ENCODE data around the gene MTUS2.
"Not testable (repeated sequence)": the region's sequence is repeated elsewhere in the genome, so short reads cannot be mapped to it uniquely, and the experiment has no call there.

Gene MTUS2

GRCh38 chr13:29384871-29385270 lies 564.7 kb downstream of the MTUS2 start:
- FAIRE-seq: no peak
- no peak for DNase-seq (ENCODE audit: insufficient read length, low spot score)
- no peak for TF ChIP-seq POLR2A (IDR thresholded peaks at IDR 0.05; ENCODE audit: low read depth, low read length)
- TF ChIP-seq SPI1 (IDR thresholded peaks at IDR 0.05; ENCODE audit: low read depth, low read length): no peak
- no peak for TF ChIP-seq TAF1 (IDR thresholded peaks at IDR 0.05; ENCODE audit: low read depth, low read length)
- TF ChIP-seq POU2F2 (IDR thresholded peaks at IDR 0.05; ENCODE audit: low read depth, low read length): no peak
- no peak for TF ChIP-seq POLR2AphosphoS5 (IDR thresholded peaks at IDR 0.05; ENCODE audit: low read depth, low read length)
- TF ChIP-seq PAX5 (IDR thresholded peaks at IDR 0.05; ENCODE audit: insufficient read depth, low read length, severe bottlenecking): no peak

GRCh38 chr13:29386246-29386645 lies 566.1 kb downstream of the MTUS2 start:
- no peak for FAIRE-seq

GRCh38 chr13:29390598-29390997 lies 570.5 kb downstream of the MTUS2 start:
- not testable (repeated sequence) for FAIRE-seq; DNase-seq (ENCODE audit: insufficient read length, low spot score)

More at GRCh38 chr13:29386246-29386645, 566.1 kb downstream of the MTUS2 start:
- DNase-seq (ENCODE audit: insufficient read length, low spot score): no peak
- TF ChIP-seq POLR2A (IDR thresholded peaks at IDR 0.05; ENCODE audit: low read depth, low read length): no peak
- TF ChIP-seq PAX5 (IDR thresholded peaks at IDR 0.05; ENCODE audit: insufficient read depth, low read length, severe bottlenecking): no peak
- TF ChIP-seq TAF1 (IDR thresholded peaks at IDR 0.05; ENCODE audit: low read depth, low read length): no peak
- TF ChIP-seq POU2F2 (IDR thresholded peaks at IDR 0.05; ENCODE audit: low read depth, low read length): no peak
- no peak for TF ChIP-seq SPI1 (IDR thresholded peaks at IDR 0.05; ENCODE audit: low read depth, low read length)
- TF ChIP-seq POLR2AphosphoS5 (IDR thresholded peaks at IDR 0.05; ENCODE audit: low read depth, low read length): no peak

GRCh38 chr13:29396446-29396845 lies 576.3 kb downstream of the MTUS2 start:
- FAIRE-seq (no peak), DNase-seq (ENCODE audit: insufficient read length, low spot score) (no peak)
- no peak for TF ChIP-seq TAF1 (IDR thresholded peaks at IDR 0.05; ENCODE audit: low read depth, low read length)
- no peak for TF ChIP-seq POU2F2 (IDR thresholded peaks at IDR 0.05; ENCODE audit: low read depth, low read length)
- no peak for TF ChIP-seq PAX5 (IDR thresholded peaks at IDR 0.05; ENCODE audit: insufficient read depth, low read length, severe bottlenecking)
- no peak for TF ChIP-seq SPI1 (IDR thresholded peaks at IDR 0.05; ENCODE audit: low read depth, low read length)

- FAIRE-seq: no peak
- no peak for DNase-seq (ENCODE audit: insufficient read length, low spot score)
- TF ChIP-seq POLR2AphosphoS5 (IDR thresholded peaks at IDR 0.05; ENCODE audit: low read depth, low read length): no peak
- no peak for TF ChIP-seq POU2F2 (IDR thresholded peaks at IDR 0.05; ENCODE audit: low read depth, low read length)
- no peak for TF ChIP-seq SPI1 (IDR thresholded peaks at IDR 0.05; ENCODE audit: low read depth, low read length)
- TF ChIP-seq PAX5 (IDR thresholded peaks at IDR 0.05; ENCODE audit: insufficient read depth, low read length, severe bottlenecking): no peak
- no peak for TF ChIP-seq TAF1 (IDR thresholded peaks at IDR 0.05; ENCODE audit: low read depth, low read length)
- no peak for TF ChIP-seq POLR2A (IDR thresholded peaks at IDR 0.05; ENCODE audit: low read depth, low read length)
These were observed 577.1 kb downstream of the MTUS2 start for GRCh38 chr13:29397265-29397664.

- no peak for TF ChIP-seq PAX5 (IDR thresholded peaks at IDR 0.05; ENCODE audit: insufficient read depth, low read length, severe bottlenecking)
- TF ChIP-seq SPI1 (IDR thresholded peaks at IDR 0.05; ENCODE audit: low read depth, low read length): no peak
- TF ChIP-seq POLR2A (IDR thresholded peaks at IDR 0.05; ENCODE audit: low read depth, low read length): no peak
- no peak for TF ChIP-seq POLR2AphosphoS5 (IDR thresholded peaks at IDR 0.05; ENCODE audit: low read depth, low read length)
- no peak for TF ChIP-seq TAF1 (IDR thresholded peaks at IDR 0.05; ENCODE audit: low read depth, low read length)
- TF ChIP-seq POU2F2 (IDR thresholded peaks at IDR 0.05; ENCODE audit: low read depth, low read length): no peak
- DNase-seq (ENCODE audit: insufficient read length, low spot score) (no peak), FAIRE-seq (no peak)
These were observed 582.1 kb downstream of the MTUS2 start for GRCh38 chr13:29402166-29402636.

- DNase-seq (ENCODE audit: insufficient read length, low spot score) (no peak), FAIRE-seq (no peak)
- TF ChIP-seq POLR2AphosphoS5 (IDR thresholded peaks at IDR 0.05; ENCODE audit: low read depth, low read length) (no peak), POU2F2 (IDR thresholded peaks at IDR 0.05; ENCODE audit: low read depth, low read length) (no peak), POLR2A (IDR thresholded peaks at IDR 0.05; ENCODE audit: low read depth, low read length) (no peak), PAX5 (IDR thresholded peaks at IDR 0.05; ENCODE audit: insufficient read depth, low read length, severe bottlenecking) (no peak), TAF1 (IDR thresholded peaks at IDR 0.05; ENCODE audit: low read depth, low read length) (no peak), SPI1 (IDR thresholded peaks at IDR 0.05; ENCODE audit: low read depth, low read length) (no peak)
These were observed 585.3 kb downstream of the MTUS2 start for GRCh38 chr13:29405401-29405800.

GRCh38 chr13:29411481-29411880 lies 591.3 kb downstream of the MTUS2 start:
- FAIRE-seq (no peak), DNase-seq (ENCODE audit: insufficient read length, low spot score) (no peak)
- TF ChIP-seq POLR2A (IDR thresholded peaks at IDR 0.05; ENCODE audit: low read depth, low read length) (no peak), POLR2AphosphoS5 (IDR thresholded peaks at IDR 0.05; ENCODE audit: low read depth, low read length) (no peak), PAX5 (IDR thresholded peaks at IDR 0.05; ENCODE audit: insufficient read depth, low read length, severe bottlenecking) (no peak), SPI1 (IDR thresholded peaks at IDR 0.05; ENCODE audit: low read depth, low read length) (no peak), TAF1 (IDR thresholded peaks at IDR 0.05; ENCODE audit: low read depth, low read length) (no peak), POU2F2 (IDR thresholded peaks at IDR 0.05; ENCODE audit: low read depth, low read length) (no peak)

- TF ChIP-seq POLR2AphosphoS5 (IDR thresholded peaks at IDR 0.05; ENCODE audit: low read depth, low read length) (no peak), POLR2A (IDR thresholded peaks at IDR 0.05; ENCODE audit: low read depth, low read length) (no peak), PAX5 (IDR thresholded peaks at IDR 0.05; ENCODE audit: insufficient read depth, low read length, severe bottlenecking) (no peak), SPI1 (IDR thresholded peaks at IDR 0.05; ENCODE audit: low read depth, low read length) (no peak), POU2F2 (IDR thresholded peaks at IDR 0.05; ENCODE audit: low read depth, low read length) (no peak), TAF1 (IDR thresholded peaks at IDR 0.05; ENCODE audit: low read depth, low read length) (no peak)
- FAIRE-seq (no peak), DNase-seq (ENCODE audit: insufficient read length, low spot score) (no peak)
These were observed 597.9 kb downstream of the MTUS2 start for GRCh38 chr13:29418026-29418425.

GRCh38 chr13:29421118-29421517 lies 601.0 kb downstream of the MTUS2 start:
- no peak for TF ChIP-seq POU2F2 (IDR thresholded peaks at IDR 0.05; ENCODE audit: low read depth, low read length)
- no peak for TF ChIP-seq PAX5 (IDR thresholded peaks at IDR 0.05; ENCODE audit: insufficient read depth, low read length, severe bottlenecking)
- TF ChIP-seq POLR2AphosphoS5 (IDR thresholded peaks at IDR 0.05; ENCODE audit: low read depth, low read length): no peak
- no peak for TF ChIP-seq POLR2A (IDR thresholded peaks at IDR 0.05; ENCODE audit: low read depth, low read length)
- no peak for TF ChIP-seq SPI1 (IDR thresholded peaks at IDR 0.05; ENCODE audit: low read depth, low read length)
- TF ChIP-seq TAF1 (IDR thresholded peaks at IDR 0.05; ENCODE audit: low read depth, low read length): no peak
- DNase-seq (ENCODE audit: insufficient read length, low spot score) (no peak), FAIRE-seq (no peak)
